SK-N-SH (cell line): ENCODE results near the gene HAND1. TPM values are rescaled to one million over a fixed set of nuclear protein-coding genes. Genes with fewer than 3 reads are reported as not detected.
A peak's percentile ranks its signal among the peaks of the same experiment; 100 is the strongest.

Experiments used
- CTCF ChIA-PET: fragments of 300-600, 350-600 bp; formaldehyde crosslinking; extraction: SDS; loops from one replicate; lab custom pipeline; 2021; lab: Yijun Ruan, JAX
- POLR2A ChIA-PET: fragments of 350-600 bp; sonication (Branson Sonifier 250); formaldehyde crosslinking; extraction: SDS; loops from one replicate; lab custom pipeline; 2020; ENCODE audit warnings: antibody characterized with exemption, inconsistent platforms; lab: Yijun Ruan, JAX
- DNase-seq: peaks from one replicate; pipeline ENCODE4 v3.0.0; 2012
- H2AFZ ChIP-seq: fragments of 200-600 bp; sonication (generic); 2 replicates; pipeline ENCODE4 v1.8.1; 2016; ENCODE audit warnings: antibody characterized with exemption, mild to moderate bottlenecking, low read depth
- H3F3A ChIP-seq: fragments of 200-600 bp; sonication (generic); replicated peaks from 2 replicates; pipeline ENCODE3; 2016; ENCODE audit warnings: antibody characterized with exemption, mild to moderate bottlenecking; ENCODE audit not compliant: insufficient read depth
- H3K27ac ChIP-seq, 2 experiments: fragments of 200-500 bp in 1 of 2; fragments of 200-600 bp in 1 of 2; sonication (Bioruptor generic) in 1 of 2; sonication (generic), shearing (Covaris generic) in 1 of 2; 2 replicates each; pipeline versions ENCODE4 v1.5.1 to v1.6.1; 2014 to 2016; ENCODE audit warnings: low read depth in 2 of 2, inconsistent platforms in 1 of 2, low read length in 1 of 2, mild to moderate bottlenecking in 1 of 2, mixed read lengths in 1 of 2
- H3K27me3 ChIP-seq: fragments of 200-600 bp; sonication (generic), shearing (Covaris generic); 2 replicates; pipeline ENCODE4 v1.6.1; 2016; ENCODE audit warnings: mixed run types; ENCODE audit not compliant: insufficient read depth
- H3K36me3 ChIP-seq, 2 experiments: fragments of 200-500 bp in 1 of 2; fragments of 200-600 bp in 1 of 2; sonication (Bioruptor generic) in 1 of 2; sonication (generic) in 1 of 2; replicated peaks in 1 of 2; 2 replicates each; pipeline versions ENCODE3 to v1.5.1; 2014 to 2016; ENCODE audit warnings: low read length in 1 of 2, mild to moderate bottlenecking in 1 of 2; ENCODE audit not compliant: insufficient read depth in 2 of 2, control insufficient read depth in 1 of 2
- H3K4me1 ChIP-seq, 2 experiments: fragments of 200-500 bp in 1 of 2; fragments of 200-600 bp in 1 of 2; sonication (Bioruptor generic) in 1 of 2; sonication (generic), shearing (Covaris generic) in 1 of 2; 2 replicates each; pipeline versions ENCODE4 v1.5.1 to v1.6.1; 2014 to 2016; ENCODE audit warnings: low read depth in 1 of 2, low read length in 1 of 2, mixed run types in 1 of 2; ENCODE audit not compliant: insufficient read depth in 2 of 2, control insufficient read depth in 1 of 2
- H3K4me2 ChIP-seq: fragments of 200-600 bp; sonication (generic), shearing (Covaris generic); 2 replicates; pipeline ENCODE4 v1.6.1; 2017; ENCODE audit warnings: mixed run types
- H3K4me3 ChIP-seq, 2 experiments: fragments of 200-500 bp in 1 of 2; fragments of 200-600 bp in 1 of 2; sonication (Bioruptor generic) in 1 of 2; sonication (generic), shearing (Covaris generic) in 1 of 2; 2 replicates each; pipeline versions ENCODE4 v1.5.1 to v1.8.1; 2014 to 2016; ENCODE audit warnings: low read depth in 2 of 2, inconsistent platforms in 1 of 2, low read length in 1 of 2, mild to moderate bottlenecking in 1 of 2, mixed read lengths in 1 of 2, moderate library complexity in 1 of 2
- H3K79me2 ChIP-seq: fragments of 200-600 bp; sonication (generic); 2 replicates; pipeline ENCODE4 v1.8.1; 2017; ENCODE audit warnings: mild to moderate bottlenecking; ENCODE audit not compliant: insufficient read depth
- H3K9ac ChIP-seq: fragments of 200-600 bp; sonication (generic); 2 replicates; pipeline ENCODE4 v1.6.1; 2017; ENCODE audit warnings: mixed run types
- H3K9me2 ChIP-seq: fragments of 200-600 bp; sonication (generic); 2 replicates; pipeline ENCODE4 v1.6.1; 2017; ENCODE audit warnings: mixed run types
- H3K9me3 ChIP-seq: fragments of 200-600 bp; sonication (generic); 2 replicates; pipeline ENCODE4 v1.6.1; 2017; ENCODE audit warnings: mixed run types, mild to moderate bottlenecking, moderate library complexity
- H4K20me1 ChIP-seq: fragments of 200-600 bp; sonication (generic); 2 replicates; pipeline ENCODE4 v1.6.1; 2017; ENCODE audit warnings: mild to moderate bottlenecking, mixed run types; ENCODE audit not compliant: insufficient read depth
- ELF1 ChIP-seq: IDR thresholded peaks from 2 replicates; pipeline ENCODE4 v1.4.0; 2012
- EP300 ChIP-seq, 2 experiments: IDR thresholded peaks; 2 replicates each; pipeline versions ENCODE4 v1.4.0 to v1.6.1; 2012; ENCODE audit warnings: borderline replicate concordance in 1 of 2, low read depth in 1 of 2, low read length in 1 of 2
- EZH2phosphoT487 ChIP-seq: fragments of 200-600 bp; sonication (generic); IDR thresholded peaks from 2 replicates; pipeline ENCODE4 v1.6.1; 2017; ENCODE audit warnings: low read depth, mixed run types, mild to moderate bottlenecking, antibody characterized with exemption, moderate library complexity, borderline replicate concordance
- FOSL2 ChIP-seq: IDR thresholded peaks from 2 replicates; pipeline ENCODE4 v1.4.0; 2012; ENCODE audit warnings: low read depth, mild to moderate bottlenecking, moderate library complexity, borderline replicate concordance
- JUND ChIP-seq: IDR thresholded peaks from 2 replicates; pipeline ENCODE4 v1.4.0; 2012
- MEF2A ChIP-seq: IDR thresholded peaks from 2 replicates; pipeline ENCODE4 v1.4.0; 2012; ENCODE audit warnings: low read depth, borderline replicate concordance
- NFIC ChIP-seq: IDR thresholded peaks from 2 replicates; pipeline ENCODE4 v1.4.0; 2012; ENCODE audit warnings: borderline replicate concordance
- NRF1 ChIP-seq: IDR thresholded peaks from 2 replicates; pipeline ENCODE4 v1.6.1; 2012; ENCODE audit warnings: low read depth, mild to moderate bottlenecking, low read length
- RAD21 ChIP-seq: IDR thresholded peaks from 2 replicates; pipeline ENCODE4 v1.6.1; 2012; ENCODE audit warnings: mild to moderate bottlenecking, low read length
- RXRA ChIP-seq: IDR thresholded peaks from 2 replicates; pipeline ENCODE4 v1.4.0; 2012; ENCODE audit warnings: low read depth, mild to moderate bottlenecking, borderline replicate concordance
- SIN3A ChIP-seq: IDR thresholded peaks from 2 replicates; pipeline ENCODE4 v1.6.1; 2012; ENCODE audit warnings: low read depth, mild to moderate bottlenecking, low read length, moderate library complexity, borderline replicate concordance
- TAF1 ChIP-seq: IDR thresholded peaks from 2 replicates; pipeline ENCODE4 v1.6.1; 2012; ENCODE audit warnings: low read depth, mild to moderate bottlenecking, low read length, moderate library complexity, borderline replicate concordance
- TEAD4 ChIP-seq: IDR thresholded peaks from 2 replicates; pipeline ENCODE4 v1.4.0; 2012; ENCODE audit warnings: mild to moderate bottlenecking, borderline replicate concordance; ENCODE audit not compliant: insufficient read depth
- WGBS: methylation state at CpG from one replicate; pipeline ENCODE4 v1.1.6; 2017; ENCODE audit warnings: low lambda C conversion rate; 5-methylcytosine and 5-hydroxymethylcytosine counted together
- polyA plus RNA-seq, 3 experiments: library from polyadenylated mRNA; depleted of rRNA; stranded (reverse); fragments of >200 nt; gene quantifications; 2 replicates each; pipeline ENCODE4 v1.2.3, GENCODE V29; 2012
- TF ChIP-seq, protein P1 (sequence below): IDR thresholded peaks from 2 replicates; pipeline ENCODE4 v1.6.1; 2012; ENCODE audit warnings: mild to moderate bottlenecking, low read depth, low read length, moderate library complexity
- TF ChIP-seq, protein P2 (sequence below): IDR thresholded peaks from 2 replicates; pipeline ENCODE4 v1.4.0; 2012; ENCODE audit warnings: low read depth, borderline replicate concordance
- TF ChIP-seq, protein P3 (sequence below): fragments of 150-350 bp; IDR thresholded peaks from 2 replicates; pipeline ENCODE4 v1.6.1; 2016; ENCODE audit warnings: mild to moderate bottlenecking, low read depth, low read length

Gene HAND1
- polyA plus RNA-seq, 1 of the 3 experiments (the other 2 are of a cell fraction) = 1.1 TPM

DNA sequence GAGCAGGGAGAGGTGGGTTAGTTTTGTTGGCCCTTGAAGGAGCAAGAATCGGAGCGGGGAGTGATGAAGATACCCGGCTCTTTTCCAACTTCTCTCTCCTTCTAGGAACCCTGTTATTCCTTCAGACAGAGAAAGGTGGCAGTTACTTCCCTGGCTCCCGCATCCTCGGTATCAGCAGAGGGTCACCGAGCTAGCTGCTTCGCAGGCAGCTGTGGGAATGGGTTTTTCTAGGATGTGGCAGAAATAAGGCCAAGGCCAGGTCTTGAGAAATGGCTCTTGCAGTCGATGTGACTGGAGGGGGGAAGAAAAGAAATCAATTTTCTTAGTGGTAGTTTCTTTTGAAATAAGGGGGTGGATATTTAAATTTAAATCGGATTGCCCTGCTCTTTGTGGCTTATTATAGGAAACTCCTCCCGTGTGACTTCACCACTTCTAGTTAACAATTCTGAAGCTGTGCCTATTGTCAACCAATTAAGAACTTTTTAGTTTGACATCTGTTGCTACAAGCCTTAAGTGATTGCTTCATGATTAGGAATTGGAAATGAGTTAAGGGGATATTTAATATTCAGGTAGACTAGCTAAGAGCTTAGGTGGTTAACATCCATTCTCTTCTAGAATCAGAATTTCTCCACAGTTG, 30.8 kb downstream of the HAND1 start:
- ChIA-PET CTCF (interaction anchor here (0.9 to 2.1 kb wide), 5 partner anchors 16 to 374 kb away, joined by 3 to 6 read pairs (median 5); no protein-coding TSS in a partner anchor), POLR2A (no interaction called here)
- Histone ChIP-seq H3F3A (peaks cover 4% of the 10 kb centered on the region), H3K4me3 (peak overlapping the region; percentile 96), H3K36me3 (peaks cover 10 to 26% of the 10 kb centered on the region in 2 experiments), H4K20me1 (peaks cover 31% of the 10 kb centered on the region), H3K9me2 (no peaks in the 10 kb centered on the region), H3K4me1 (peaks cover 0 to 15% of the 10 kb centered on the region in 2 experiments; a peak in 3 of 4 replicates), H3K4me2 (peak overlapping the region; percentile 85), H3K9ac (peak overlapping the region; percentile 76), H3K27me3 (no peaks in the 10 kb centered on the region), H2AFZ (peak overlapping the region; percentile 72), H3K79me2 (peaks cover 69% of the 10 kb centered on the region), H3K27ac (peak overlapping the region; percentile 44 to 53), H3K9me3 (no peaks in the 10 kb centered on the region)
- DNase-seq = no peak
- WGBS = 7% methylated on average over 10 of the region's 10 CpGs
- no peak for TF ChIP-seq JUND
- no peak for TF ChIP-seq RAD21
- no peak for TF ChIP-seq NFIC
- TF ChIP-seq, protein P1, sequence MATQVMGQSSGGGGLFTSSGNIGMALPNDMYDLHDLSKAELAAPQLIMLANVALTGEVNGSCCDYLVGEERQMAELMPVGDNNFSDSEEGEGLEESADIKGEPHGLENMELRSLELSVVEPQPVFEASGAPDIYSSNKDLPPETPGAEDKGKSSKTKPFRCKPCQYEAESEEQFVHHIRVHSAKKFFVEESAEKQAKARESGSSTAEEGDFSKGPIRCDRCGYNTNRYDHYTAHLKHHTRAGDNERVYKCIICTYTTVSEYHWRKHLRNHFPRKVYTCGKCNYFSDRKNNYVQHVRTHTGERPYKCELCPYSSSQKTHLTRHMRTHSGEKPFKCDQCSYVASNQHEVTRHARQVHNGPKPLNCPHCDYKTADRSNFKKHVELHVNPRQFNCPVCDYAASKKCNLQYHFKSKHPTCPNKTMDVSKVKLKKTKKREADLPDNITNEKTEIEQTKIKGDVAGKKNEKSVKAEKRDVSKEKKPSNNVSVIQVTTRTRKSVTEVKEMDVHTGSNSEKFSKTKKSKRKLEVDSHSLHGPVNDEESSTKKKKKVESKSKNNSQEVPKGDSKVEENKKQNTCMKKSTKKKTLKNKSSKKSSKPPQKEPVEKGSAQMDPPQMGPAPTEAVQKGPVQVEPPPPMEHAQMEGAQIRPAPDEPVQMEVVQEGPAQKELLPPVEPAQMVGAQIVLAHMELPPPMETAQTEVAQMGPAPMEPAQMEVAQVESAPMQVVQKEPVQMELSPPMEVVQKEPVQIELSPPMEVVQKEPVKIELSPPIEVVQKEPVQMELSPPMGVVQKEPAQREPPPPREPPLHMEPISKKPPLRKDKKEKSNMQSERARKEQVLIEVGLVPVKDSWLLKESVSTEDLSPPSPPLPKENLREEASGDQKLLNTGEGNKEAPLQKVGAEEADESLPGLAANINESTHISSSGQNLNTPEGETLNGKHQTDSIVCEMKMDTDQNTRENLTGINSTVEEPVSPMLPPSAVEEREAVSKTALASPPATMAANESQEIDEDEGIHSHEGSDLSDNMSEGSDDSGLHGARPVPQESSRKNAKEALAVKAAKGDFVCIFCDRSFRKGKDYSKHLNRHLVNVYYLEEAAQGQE = no peak
- TF ChIP-seq, protein P2, sequence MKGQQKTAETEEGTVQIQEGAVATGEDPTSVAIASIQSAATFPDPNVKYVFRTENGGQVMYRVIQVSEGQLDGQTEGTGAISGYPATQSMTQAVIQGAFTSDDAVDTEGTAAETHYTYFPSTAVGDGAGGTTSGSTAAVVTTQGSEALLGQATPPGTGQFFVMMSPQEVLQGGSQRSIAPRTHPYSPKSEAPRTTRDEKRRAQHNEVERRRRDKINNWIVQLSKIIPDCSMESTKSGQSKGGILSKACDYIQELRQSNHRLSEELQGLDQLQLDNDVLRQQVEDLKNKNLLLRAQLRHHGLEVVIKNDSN = no peak
- TF ChIP-seq NRF1 = no peak
- TF ChIP-seq TEAD4 = no peak
- TF ChIP-seq RXRA = no peak
- TF ChIP-seq SIN3A = no peak
- TF ChIP-seq EP300 (IDR thresholded peaks at IDR 0.05; ENCODE audit: borderline replicate concordance in 1 of 2, low read depth in 1 of 2, low read length in 1 of 2) = no peak
- TF ChIP-seq FOSL2 = no peak
- TF ChIP-seq EZH2phosphoT487 = no peak
- TF ChIP-seq TAF1 = no peak
- TF ChIP-seq, protein P3, sequence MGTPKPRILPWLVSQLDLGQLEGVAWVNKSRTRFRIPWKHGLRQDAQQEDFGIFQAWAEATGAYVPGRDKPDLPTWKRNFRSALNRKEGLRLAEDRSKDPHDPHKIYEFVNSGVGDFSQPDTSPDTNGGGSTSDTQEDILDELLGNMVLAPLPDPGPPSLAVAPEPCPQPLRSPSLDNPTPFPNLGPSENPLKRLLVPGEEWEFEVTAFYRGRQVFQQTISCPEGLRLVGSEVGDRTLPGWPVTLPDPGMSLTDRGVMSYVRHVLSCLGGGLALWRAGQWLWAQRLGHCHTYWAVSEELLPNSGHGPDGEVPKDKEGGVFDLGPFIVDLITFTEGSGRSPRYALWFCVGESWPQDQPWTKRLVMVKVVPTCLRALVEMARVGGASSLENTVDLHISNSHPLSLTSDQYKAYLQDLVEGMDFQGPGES = no peak
- TF ChIP-seq MEF2A = no peak
- no peak for TF ChIP-seq ELF1
